HL-60/S4 (cell line): ENCODE measurements around the gene ZBED5.

Source experiments
- in situ Hi-C: fragments of 300-500 bp; cut with MboI; formaldehyde crosslinking; loops from 2 replicates; pipeline ENCODE4 v1.14.3; 2022; ENCODE audit warnings: low sequenced_read_pairs

Gene ZBED5

GRCh38 chr11:10881892-10882291, 24.0 kb upstream of the ZBED5 start:
- in situ Hi-C loops: no loop called here

GRCh38 chr11:10878408-10879214, 20.8 kb upstream of the ZBED5 start:
- in situ Hi-C loops: no loop called here

- in situ Hi-C loops: no loop called here
These were observed 18.3 kb upstream of the ZBED5 start for GRCh38 chr11:10876158-10876557.

GRCh38 chr11:10875430-10876021, 17.7 kb upstream of the ZBED5 start:
- in situ Hi-C loops: no loop called here

- in situ Hi-C loops: no loop called here
These were observed 14.2 kb upstream of the ZBED5 start for GRCh38 chr11:10872097-10872496.

- in situ Hi-C loops: no loop called here
These were observed 10.5 kb upstream of the ZBED5 start for GRCh38 chr11:10868352-10868751.

- in situ Hi-C loops: no loop called here
These were observed 9.1 kb upstream of the ZBED5 start for GRCh38 chr11:10866893-10867331.

GRCh38 chr11:10865837-10866270, 8.0 kb upstream of the ZBED5 start:
- in situ Hi-C loops: no loop called here

GRCh38 chr11:10864688-10865087, 6.8 kb upstream of the ZBED5 start:
- in situ Hi-C loops: no loop called here

- in situ Hi-C loops: no loop called here
These were observed 4.6 kb upstream of the ZBED5 start for GRCh38 chr11:10862446-10862845.

GRCh38 chr11:10861799-10862198, 3.9 kb upstream of the ZBED5 start:
- in situ Hi-C loops: no loop called here

GRCh38 chr11:10861047-10861446, 3.2 kb upstream of the ZBED5 start:
- in situ Hi-C loops: no loop called here

GRCh38 chr11:10858439-10859325, 829 bp upstream of the ZBED5 start:
- in situ Hi-C loops: no loop called here

- in situ Hi-C loops: no loop called here
These were observed 469 bp downstream of the ZBED5 start for GRCh38 chr11:10857459-10857708.

GRCh38 chr11:10856689-10857458, 979 bp downstream of the ZBED5 start:
- in situ Hi-C loops: no loop called here

- in situ Hi-C loops: no loop called here
These were observed 2.6 kb downstream of the ZBED5 start for GRCh38 chr11:10855295-10855694.

GRCh38 chr11:10847960-10848860, 9.6 kb downstream of the ZBED5 start:
- in situ Hi-C loops: no loop called here

- in situ Hi-C loops: no loop called here
These were observed 11.2 kb downstream of the ZBED5 start for GRCh38 chr11:10846660-10847059.

GRCh38 chr11:10845589-10845988, 12.3 kb downstream of the ZBED5 start:
- in situ Hi-C loops: no loop called here

GRCh38 chr11:10844796-10845195, 13.1 kb downstream of the ZBED5 start:
- in situ Hi-C loops: no loop called here
